ENCODE data around the gene TBC1D3B.

- no peak for TF ChIP-seq SP7 (tag by site-specific recombination; IDR thresholded peaks at IDR 0.05)
- no peak for TF ChIP-seq ZNF274 (IDR thresholded peaks at IDR 0.05; ENCODE audit: low read length)
- TF ChIP-seq ZNF274 (tag by site-specific recombination; IDR thresholded peaks at IDR 0.05; ENCODE audit: borderline replicate concordance), result no peak
- TF ChIP-seq CTCF (tag by site-specific recombination; IDR thresholded peaks at IDR 0.05), result no peak
- no peak for TF ChIP-seq ZFP41 (tag by site-specific recombination; IDR thresholded peaks at IDR 0.05; ENCODE audit: borderline replicate concordance)
- no peak for TF ChIP-seq ZNF132 (tag by site-specific recombination; IDR thresholded peaks at IDR 0.05; ENCODE audit: borderline replicate concordance)
- TF ChIP-seq ZNF24 (tag by site-specific recombination; IDR thresholded peaks at IDR 0.05), result no peak
- no peak for TF ChIP-seq SETDB1 (IDR thresholded peaks at IDR 0.05; ENCODE audit: insufficient read length, low read length)
- no peak for TF ChIP-seq ZNF658 (tag by site-specific recombination; IDR thresholded peaks at IDR 0.05)
- TF ChIP-seq, protein P1, sequence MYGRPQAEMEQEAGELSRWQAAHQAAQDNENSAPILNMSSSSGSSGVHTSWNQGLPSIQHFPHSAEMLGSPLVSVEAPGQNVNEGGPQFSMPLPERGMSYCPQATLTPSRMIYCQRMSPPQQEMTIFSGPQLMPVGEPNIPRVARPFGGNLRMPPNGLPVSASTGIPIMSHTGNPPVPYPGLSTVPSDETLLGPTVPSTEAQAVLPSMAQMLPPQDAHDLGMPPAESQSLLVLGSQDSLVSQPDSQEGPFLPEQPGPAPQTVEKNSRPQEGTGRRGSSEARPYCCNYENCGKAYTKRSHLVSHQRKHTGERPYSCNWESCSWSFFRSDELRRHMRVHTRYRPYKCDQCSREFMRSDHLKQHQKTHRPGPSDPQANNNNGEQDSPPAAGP (tag by site-specific recombination; IDR thresholded peaks at IDR 0.05), result no peak
- TF ChIP-seq ZNF302 (tag by site-specific recombination; IDR thresholded peaks at IDR 0.05; ENCODE audit: low read depth), result no peak
Observed at GRCh38 chr17:36212966-36213365, 36.5 kb upstream of the TBC1D3B start.

Data from HEK293 (cell line).